Activated T-cell treated with anti-CD3 and anti-CD28 coated beads, Interleukin-2, amount 50 U/mL, for 24 hours (primary cell): ENCODE results near the gene DLG2.

Experiments used
- DNase-seq: peaks from one replicate; pipeline ENCODE4 v3.0.0-alpha.2; 2020
- H3K27ac Mint-ChIP-seq: 2 replicates; pipeline ENCODE4 v1.8.0; 2020; ENCODE audit warnings: mild to moderate bottlenecking, mixed read lengths
- H3K27me3 Mint-ChIP-seq: 2 replicates; pipeline ENCODE4 v1.8.0; 2020; ENCODE audit warnings: mixed read lengths
- H3K36me3 Mint-ChIP-seq: 2 replicates; pipeline ENCODE4 v1.8.0; 2020; ENCODE audit warnings: low read depth, mixed read lengths
- H3K4me1 Mint-ChIP-seq: 2 replicates; pipeline ENCODE4 v1.8.0; 2020; ENCODE audit warnings: low read depth, mixed read lengths
- H3K4me3 Mint-ChIP-seq: 2 replicates; pipeline ENCODE4 v1.8.0; 2020; ENCODE audit warnings: mild to moderate bottlenecking, moderate library complexity, mixed read lengths
- H3K9me3 Mint-ChIP-seq: 2 replicates; pipeline ENCODE4 v1.8.0; 2020; ENCODE audit warnings: mixed read lengths

The DLG2 gene

DNA sequence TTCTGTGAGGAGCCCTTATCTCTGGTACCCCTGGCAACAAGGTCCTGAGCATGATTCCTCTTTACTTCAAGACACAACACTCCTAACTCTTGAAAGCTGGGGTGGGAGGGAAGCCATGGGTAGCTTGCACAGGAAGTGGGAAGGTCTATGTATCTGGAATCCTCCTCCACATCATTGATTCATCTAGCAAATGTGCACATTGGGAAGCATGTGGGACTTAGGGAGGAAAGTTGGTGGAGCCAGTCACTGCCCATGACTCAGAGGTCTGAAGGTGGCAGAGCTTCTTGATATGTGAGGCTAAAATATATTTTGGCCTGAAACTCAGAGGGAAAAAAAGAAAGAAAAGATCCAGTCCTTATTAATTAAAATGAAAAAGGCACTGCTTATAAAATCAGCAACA, 1000.9 kb downstream of the DLG2 start:
- H3K4me3 Mint-ChIP-seq: no peak overlapping the region
- no peak overlapping the region for H3K27ac Mint-ChIP-seq
- peaks cover 26% of the 10 kb centered on the region for H3K9me3 Mint-ChIP-seq
- no peak for DNase-seq
- no peaks in the 10 kb centered on the region for H3K27me3 Mint-ChIP-seq
- H3K4me1 Mint-ChIP-seq: no peaks in the 10 kb centered on the region
- no peaks in the 10 kb centered on the region for H3K36me3 Mint-ChIP-seq

DNA sequence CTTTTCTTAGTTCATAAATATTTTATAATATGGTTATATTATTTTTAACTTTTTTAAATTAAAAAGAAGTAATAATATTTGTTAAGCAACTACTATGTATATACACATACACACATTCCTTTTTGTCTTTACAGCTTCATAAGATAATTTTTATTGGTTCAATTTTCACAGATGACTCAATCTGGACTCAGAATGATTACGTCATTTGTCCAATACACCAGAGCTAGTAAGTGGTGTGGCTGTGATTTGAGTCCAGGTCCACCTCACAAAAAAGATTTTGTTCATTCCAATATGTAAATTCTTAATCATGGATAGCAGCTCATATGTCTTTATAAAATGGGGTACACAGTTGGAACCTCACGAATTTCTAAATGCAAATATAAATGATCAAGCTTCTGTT, 1014.5 kb downstream of the DLG2 start:
- no peak overlapping the region for H3K27ac Mint-ChIP-seq
- peaks cover 16% of the 10 kb centered on the region for H3K9me3 Mint-ChIP-seq
- H3K36me3 Mint-ChIP-seq: no peaks in the 10 kb centered on the region
- DNase-seq: no peak
- no peaks in the 10 kb centered on the region for H3K4me1 Mint-ChIP-seq
- no peak overlapping the region for H3K4me3 Mint-ChIP-seq
- no peaks in the 10 kb centered on the region for H3K27me3 Mint-ChIP-seq

DNA sequence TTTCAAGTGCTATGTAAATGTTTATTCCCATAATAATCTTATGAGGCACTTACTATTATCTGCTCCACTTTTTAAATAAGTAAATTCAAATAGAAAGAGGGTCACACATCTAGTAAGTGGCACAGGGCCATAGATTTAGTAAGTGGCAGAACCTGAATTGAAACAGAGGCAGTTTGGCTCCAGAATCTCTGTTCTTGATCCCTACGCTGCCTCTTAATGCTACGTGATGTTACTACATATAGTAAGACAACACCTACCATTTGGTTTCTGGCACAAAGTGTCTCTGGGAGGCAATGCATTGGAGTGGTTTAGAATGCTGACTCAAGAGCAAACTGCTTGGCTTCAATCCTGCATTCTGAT, 1018.3 kb downstream of the DLG2 start:
- no peaks in the 10 kb centered on the region for H3K27me3 Mint-ChIP-seq
- no peak for DNase-seq
- no peaks in the 10 kb centered on the region for H3K36me3 Mint-ChIP-seq
- no peaks in the 10 kb centered on the region for H3K4me1 Mint-ChIP-seq
- H3K27ac Mint-ChIP-seq: no peak overlapping the region
- H3K4me3 Mint-ChIP-seq: no peak overlapping the region
- H3K9me3 Mint-ChIP-seq: peaks cover 16% of the 10 kb centered on the region

DNA sequence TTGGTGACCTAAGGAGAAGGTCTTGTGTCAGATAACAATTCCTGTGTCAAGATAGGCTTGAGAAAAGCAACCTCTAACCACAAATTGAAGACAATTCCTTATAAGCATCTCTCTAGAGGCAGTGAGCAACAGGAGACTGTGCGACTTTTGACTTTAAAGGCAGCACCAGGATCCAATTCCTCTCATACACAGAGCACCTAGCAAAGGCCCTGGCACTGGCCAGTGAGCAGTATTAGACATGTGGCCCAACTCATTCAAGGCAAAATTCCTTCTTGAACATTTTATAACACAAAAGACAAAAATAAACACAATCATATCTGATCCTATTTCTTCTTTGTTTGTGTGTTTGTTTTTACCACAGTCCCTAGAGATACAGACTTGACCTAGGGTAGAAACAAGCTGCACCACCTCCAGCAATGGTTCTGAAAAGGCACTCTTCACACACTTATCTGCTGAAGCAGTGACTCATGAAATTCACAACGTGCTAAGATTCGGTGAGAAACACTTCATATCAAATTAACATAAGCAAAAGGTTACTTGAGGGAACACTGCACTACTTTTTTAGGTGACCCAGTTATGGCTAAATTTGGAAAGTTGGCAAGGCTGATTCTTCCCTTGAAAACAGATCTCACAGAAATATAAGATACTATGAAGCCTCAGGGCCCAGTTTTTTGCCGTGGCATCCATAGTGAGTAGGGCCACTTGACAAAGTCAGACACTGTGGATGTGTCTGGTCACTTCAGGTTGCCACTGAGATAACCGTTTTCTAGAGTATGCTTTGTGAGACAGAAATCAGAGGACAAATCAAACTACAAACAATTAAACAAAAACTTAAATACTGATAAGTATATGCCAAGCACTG, 1018.9 kb downstream of the DLG2 start:
- H3K9me3 Mint-ChIP-seq: peaks cover 14% of the 10 kb centered on the region
- DNase-seq: no peak
- no peak overlapping the region for H3K4me3 Mint-ChIP-seq
- H3K4me1 Mint-ChIP-seq: no peaks in the 10 kb centered on the region
- no peak overlapping the region for H3K27ac Mint-ChIP-seq
- no peaks in the 10 kb centered on the region for H3K27me3 Mint-ChIP-seq
- no peaks in the 10 kb centered on the region for H3K36me3 Mint-ChIP-seq

DNA sequence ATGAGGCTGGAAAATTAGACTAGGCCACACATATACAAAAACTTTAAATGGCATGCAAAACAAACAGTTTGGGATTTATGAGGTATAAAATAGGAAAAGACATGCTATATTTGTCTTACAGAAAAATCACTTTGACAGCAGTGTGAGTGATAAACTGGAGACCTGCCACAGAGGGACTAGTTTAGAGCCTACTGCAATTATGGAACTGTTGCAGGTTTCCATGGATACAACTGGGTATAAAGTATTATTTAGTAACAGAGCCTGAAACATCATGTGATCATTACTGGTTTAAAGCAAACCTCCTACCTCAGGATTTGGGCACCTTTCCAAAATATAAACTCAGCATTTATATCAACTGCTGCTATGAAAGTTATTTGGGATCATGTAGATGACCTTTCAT, 1032.5 kb downstream of the DLG2 start:
- no peak overlapping the region for H3K4me3 Mint-ChIP-seq
- no peak for DNase-seq
- no peaks in the 10 kb centered on the region for H3K4me1 Mint-ChIP-seq
- H3K9me3 Mint-ChIP-seq: peaks cover 25% of the 10 kb centered on the region
- no peaks in the 10 kb centered on the region for H3K27me3 Mint-ChIP-seq
- no peaks in the 10 kb centered on the region for H3K36me3 Mint-ChIP-seq
- H3K27ac Mint-ChIP-seq: no peak overlapping the region

DNA sequence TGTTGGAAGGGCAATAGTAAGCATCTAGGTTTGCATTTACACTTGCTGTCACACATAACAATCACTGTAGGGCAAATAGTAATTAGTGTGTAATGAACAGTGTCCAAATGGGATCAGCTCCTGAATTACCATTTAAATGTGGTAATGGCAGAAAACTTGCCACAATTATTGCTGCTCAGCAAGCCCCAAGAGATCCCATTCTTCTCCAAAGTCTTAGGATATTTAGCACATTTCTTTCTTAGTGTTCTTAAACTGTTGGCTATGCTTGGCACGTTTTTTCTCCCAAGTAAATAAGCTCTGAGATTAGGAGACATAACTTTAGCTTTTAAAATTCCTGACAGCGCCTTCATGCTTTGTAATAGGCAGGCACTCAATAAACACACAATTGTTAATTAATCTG, 1037.0 kb downstream of the DLG2 start:
- Mint-ChIP-seq H3K4me3 (no peak overlapping the region), H3K27ac (no peak overlapping the region), H3K4me1 (no peaks in the 10 kb centered on the region), H3K9me3 (peaks cover 18% of the 10 kb centered on the region), H3K27me3 (no peaks in the 10 kb centered on the region), H3K36me3 (no peaks in the 10 kb centered on the region)
- DNase-seq: no peak

DNA sequence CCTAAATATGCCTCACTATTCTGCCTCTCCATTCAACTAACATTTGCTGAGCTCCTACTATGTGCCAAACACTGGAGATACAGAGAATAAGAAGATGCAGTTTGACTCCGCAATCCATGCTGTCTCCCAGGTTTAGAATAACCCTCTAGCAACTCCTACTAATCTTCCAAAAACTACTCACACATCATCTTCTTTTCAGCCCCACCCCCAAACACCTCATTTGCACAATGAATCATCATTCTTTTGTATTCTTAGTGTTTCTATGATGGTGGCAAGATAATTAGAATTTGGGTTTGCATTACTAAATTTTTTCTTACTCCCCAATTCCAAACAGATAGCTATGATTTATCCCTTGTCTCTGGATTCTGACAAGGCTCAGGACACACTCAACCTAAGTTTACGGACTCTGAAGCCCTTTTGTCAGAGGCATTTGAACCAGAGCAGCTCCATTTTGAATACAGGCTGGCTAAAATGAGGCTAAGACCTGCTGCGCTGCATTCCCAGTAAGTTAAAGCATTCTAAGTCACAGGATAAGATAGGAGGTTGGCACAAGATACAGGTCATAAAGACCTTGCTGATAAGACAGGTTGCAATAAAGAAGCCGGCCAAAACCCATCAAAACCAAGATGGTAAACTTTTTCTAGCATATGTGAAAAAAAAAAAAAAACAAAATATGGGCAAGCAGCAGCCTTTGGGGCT, 1038.9 kb downstream of the DLG2 start:
- Mint-ChIP-seq H3K4me1 (no peaks in the 10 kb centered on the region), H3K27ac (no peak overlapping the region), H3K27me3 (no peaks in the 10 kb centered on the region), H3K36me3 (no peaks in the 10 kb centered on the region), H3K9me3 (peaks cover 9% of the 10 kb centered on the region), H3K4me3 (no peak overlapping the region)
- no peak for DNase-seq

DNA sequence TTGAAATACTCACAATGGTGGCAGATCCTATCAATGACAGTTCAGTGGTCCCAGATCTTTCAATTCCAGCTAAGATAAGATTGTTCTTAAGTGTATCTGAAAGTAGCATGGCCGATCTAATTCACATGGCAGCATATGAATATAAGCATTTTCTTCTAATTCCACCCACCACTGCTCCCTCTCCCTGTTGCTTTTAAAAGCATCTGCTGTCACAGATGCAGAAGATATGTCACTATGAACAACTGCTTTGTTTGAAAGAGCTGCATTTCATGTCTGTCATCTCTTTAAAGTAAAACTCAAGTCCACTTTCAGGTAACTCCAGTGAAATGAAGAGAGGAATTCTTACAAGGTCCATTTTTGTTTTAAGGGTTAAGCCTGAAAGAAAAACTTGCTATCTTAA, 1044.0 kb downstream of the DLG2 start:
- Mint-ChIP-seq H3K4me3 (no peak overlapping the region), H3K4me1 (no peaks in the 10 kb centered on the region), H3K36me3 (no peaks in the 10 kb centered on the region), H3K27ac (no peak overlapping the region), H3K9me3 (peaks cover 8% of the 10 kb centered on the region), H3K27me3 (no peaks in the 10 kb centered on the region)
- no peak for DNase-seq

DNA sequence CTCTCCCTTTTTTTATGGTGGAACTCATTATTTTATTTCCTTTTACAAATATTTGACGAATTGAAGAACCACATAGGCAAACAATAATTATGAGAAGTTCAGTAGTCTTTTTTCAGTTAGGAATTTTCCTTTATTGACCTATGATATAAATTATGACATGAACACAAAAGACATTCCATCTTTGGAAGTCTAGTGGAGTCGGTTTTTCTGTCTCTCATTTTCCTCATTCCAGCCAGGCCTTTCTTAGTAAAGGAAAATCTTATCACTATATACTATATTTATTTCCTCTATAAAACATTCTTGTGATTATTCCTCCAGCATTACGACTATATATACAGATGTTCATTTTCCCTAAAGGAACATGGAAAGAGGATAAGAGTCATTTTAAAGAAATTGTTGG, 1046.1 kb downstream of the DLG2 start:
- Mint-ChIP-seq H3K9me3 (peaks cover 12% of the 10 kb centered on the region), H3K4me3 (no peak overlapping the region), H3K27me3 (no peaks in the 10 kb centered on the region), H3K4me1 (no peaks in the 10 kb centered on the region), H3K27ac (no peak overlapping the region), H3K36me3 (no peaks in the 10 kb centered on the region)
- no peak for DNase-seq

DNA sequence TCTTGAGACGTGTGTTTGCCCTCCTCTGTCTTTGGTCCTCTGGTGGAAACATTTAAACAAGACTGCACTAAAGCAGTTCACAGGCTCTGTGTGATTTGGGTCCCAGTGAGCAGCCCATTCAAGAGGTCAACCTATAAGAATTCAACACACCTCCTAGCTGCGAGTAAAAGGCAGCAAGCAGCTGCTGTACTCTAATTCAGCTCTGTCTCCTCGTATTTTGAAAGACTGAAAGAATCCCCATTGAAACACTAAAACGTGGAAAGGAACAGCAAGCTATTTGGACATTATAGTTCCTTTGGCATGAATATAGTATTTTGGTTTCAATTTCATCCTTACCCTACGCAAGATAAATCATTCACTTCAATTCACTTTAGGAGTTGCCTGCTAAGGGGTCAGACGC, 1046.7 kb downstream of the DLG2 start:
- Mint-ChIP-seq H3K36me3 (no peaks in the 10 kb centered on the region), H3K4me3 (no peak overlapping the region), H3K4me1 (no peaks in the 10 kb centered on the region), H3K27ac (no peak overlapping the region), H3K9me3 (peaks cover 12% of the 10 kb centered on the region), H3K27me3 (no peaks in the 10 kb centered on the region)
- DNase-seq: no peak

DNA sequence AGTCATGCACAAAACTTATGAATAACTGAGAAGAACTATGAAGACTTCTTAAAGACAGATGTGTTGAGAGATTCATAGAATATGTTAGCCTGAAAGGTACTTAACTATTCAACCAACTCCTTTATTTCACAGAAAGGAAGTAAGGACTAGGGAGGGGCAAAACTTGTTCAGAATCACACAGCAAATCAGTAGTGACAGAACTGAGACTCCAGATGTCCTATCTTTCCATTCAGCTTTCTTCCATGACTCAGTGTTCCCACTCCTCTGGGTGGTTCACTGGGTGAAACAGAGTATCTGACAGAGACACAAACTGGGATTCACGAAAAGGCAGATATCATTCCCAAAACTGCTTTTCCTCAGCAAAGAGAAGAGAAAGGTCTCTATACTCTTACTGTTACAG, 1053.3 kb downstream of the DLG2 start:
- no peaks in the 10 kb centered on the region for H3K4me1 Mint-ChIP-seq
- no peaks in the 10 kb centered on the region for H3K36me3 Mint-ChIP-seq
- H3K9me3 Mint-ChIP-seq: peaks cover 17% of the 10 kb centered on the region
- H3K4me3 Mint-ChIP-seq: no peak overlapping the region
- no peak overlapping the region for H3K27ac Mint-ChIP-seq
- no peak for DNase-seq
- no peaks in the 10 kb centered on the region for H3K27me3 Mint-ChIP-seq

DNA sequence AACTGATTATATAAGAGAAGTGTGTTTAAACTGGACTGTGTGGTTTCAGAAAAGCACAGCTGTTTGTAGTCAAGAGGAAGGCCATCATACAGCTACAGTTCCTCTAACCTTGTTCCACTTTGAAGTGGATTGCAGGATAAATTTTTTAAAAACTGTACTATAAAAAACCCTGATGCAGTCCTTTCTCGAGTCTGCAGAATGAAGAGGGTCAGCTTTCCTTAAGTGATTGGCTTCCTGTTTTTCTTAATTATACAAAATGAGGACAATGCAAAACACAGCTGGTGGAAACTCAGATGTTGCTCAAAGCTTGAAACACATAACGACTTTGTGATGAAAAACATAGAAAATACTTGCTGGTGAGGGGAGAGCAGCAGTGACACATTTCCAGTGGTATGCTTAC, 1060.5 kb downstream of the DLG2 start:
- Mint-ChIP-seq H3K27me3 (no peaks in the 10 kb centered on the region), H3K4me3 (no peak overlapping the region), H3K4me1 (no peaks in the 10 kb centered on the region), H3K27ac (no peak overlapping the region), H3K36me3 (no peaks in the 10 kb centered on the region), H3K9me3 (peaks cover 15% of the 10 kb centered on the region)
- DNase-seq: no peak

DNA sequence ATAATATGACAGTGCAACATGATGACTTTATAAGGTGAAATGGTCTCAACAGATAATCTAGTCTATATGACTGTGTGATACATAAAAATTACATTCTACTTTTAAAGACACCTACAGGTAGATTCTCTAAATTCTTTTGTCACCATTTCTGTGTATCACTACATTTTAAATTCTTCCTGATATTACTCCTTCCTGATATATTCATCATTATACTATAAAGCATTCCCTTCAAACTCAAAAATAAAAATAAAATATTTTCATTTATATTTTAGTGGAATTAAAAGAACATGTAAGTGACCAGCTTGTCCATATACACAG, 1062.3 kb downstream of the DLG2 start:
- Mint-ChIP-seq H3K27ac (no peak overlapping the region), H3K27me3 (no peaks in the 10 kb centered on the region), H3K9me3 (peaks cover 12% of the 10 kb centered on the region), H3K4me1 (no peaks in the 10 kb centered on the region), H3K4me3 (no peak overlapping the region), H3K36me3 (no peaks in the 10 kb centered on the region)
- no peak for DNase-seq

DNA sequence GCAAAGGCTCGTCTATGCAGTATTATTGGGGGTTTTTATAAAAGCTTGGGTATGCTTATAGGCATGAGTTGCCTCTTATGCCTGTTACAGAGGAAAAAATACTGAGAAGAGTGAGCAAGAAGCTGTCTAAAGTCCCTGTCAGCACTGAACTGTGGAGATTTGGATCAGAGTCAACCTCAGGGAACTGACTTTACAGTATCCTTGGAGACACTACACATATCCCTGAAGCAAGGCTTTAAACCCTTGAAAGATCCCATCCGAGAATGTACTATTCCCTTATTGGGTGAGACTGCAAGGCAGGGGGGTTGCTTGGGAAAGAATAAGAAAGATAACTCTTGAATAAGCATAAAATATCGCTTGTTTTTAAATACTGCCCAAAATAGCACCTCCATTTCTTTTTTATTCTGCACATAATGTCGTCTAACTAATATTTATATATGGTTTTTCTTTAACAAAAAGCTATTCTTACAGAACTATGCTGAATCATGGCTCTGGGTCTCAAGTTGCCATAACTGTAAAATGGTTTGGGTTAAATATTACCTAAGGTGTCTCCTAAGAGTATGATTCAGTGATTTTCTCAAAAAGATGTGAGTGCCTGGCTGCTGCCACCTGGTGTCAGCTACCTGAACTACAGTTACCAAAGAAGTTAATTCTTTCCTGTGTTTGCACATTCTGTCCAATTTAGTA, 1062.8 kb downstream of the DLG2 start:
- H3K27ac Mint-ChIP-seq: no peak overlapping the region
- no peaks in the 10 kb centered on the region for H3K27me3 Mint-ChIP-seq
- H3K36me3 Mint-ChIP-seq: no peaks in the 10 kb centered on the region
- no peak for DNase-seq
- no peaks in the 10 kb centered on the region for H3K4me1 Mint-ChIP-seq
- H3K4me3 Mint-ChIP-seq: no peak overlapping the region
- H3K9me3 Mint-ChIP-seq: peaks cover 7% of the 10 kb centered on the region

DNA sequence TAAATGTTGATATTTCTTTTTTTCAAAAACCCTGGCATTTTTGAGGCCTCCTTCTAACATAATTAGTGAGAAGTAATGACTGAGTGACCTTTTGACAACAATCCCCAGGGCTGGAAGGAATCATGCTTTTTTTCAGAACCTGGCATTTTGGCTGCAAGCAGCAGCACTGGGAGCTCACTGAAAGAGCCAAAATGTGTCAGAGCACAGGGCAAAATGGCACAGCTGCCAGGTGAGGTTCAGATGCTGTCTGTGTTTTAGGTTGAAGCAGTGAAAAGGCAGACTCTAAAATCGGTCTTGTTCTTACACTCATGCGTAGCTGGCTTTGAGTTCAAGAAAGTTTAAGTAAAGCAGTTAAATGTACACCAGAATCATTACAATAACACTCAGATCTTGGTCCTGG, 1063.8 kb downstream of the DLG2 start:
- no peaks in the 10 kb centered on the region for H3K36me3 Mint-ChIP-seq
- H3K27ac Mint-ChIP-seq: no peak overlapping the region
- H3K27me3 Mint-ChIP-seq: no peaks in the 10 kb centered on the region
- no peak overlapping the region for H3K4me3 Mint-ChIP-seq
- peaks cover 2% of the 10 kb centered on the region for H3K9me3 Mint-ChIP-seq
- H3K4me1 Mint-ChIP-seq: no peaks in the 10 kb centered on the region
- DNase-seq: no peak
